Activated CD4-positive, CD25-positive, alpha-beta regulatory T cell (primary cell): Measurements from ENCODE around the gene SCAF11.
"Not testable (repeated sequence)": the region's sequence is repeated elsewhere in the genome, so short reads cannot be mapped to it uniquely, and the experiment has no call there.

Experiments used
- DNase-seq, 4 experiments: peaks; one replicate each; lab custom pipeline; 2025; lab: John Stamatoyannopoulos, UW

SCAF11 gene

GRCh38 chr12:45990468-45991283 lies at the start of gene SCAF11:
Gene SCAF11 (minus strand): TSS chr12:45990574. CDS start chr12:45964167, 26,407 bp downstream.
- peak; percentile 100 for DNase-seq

DNA sequence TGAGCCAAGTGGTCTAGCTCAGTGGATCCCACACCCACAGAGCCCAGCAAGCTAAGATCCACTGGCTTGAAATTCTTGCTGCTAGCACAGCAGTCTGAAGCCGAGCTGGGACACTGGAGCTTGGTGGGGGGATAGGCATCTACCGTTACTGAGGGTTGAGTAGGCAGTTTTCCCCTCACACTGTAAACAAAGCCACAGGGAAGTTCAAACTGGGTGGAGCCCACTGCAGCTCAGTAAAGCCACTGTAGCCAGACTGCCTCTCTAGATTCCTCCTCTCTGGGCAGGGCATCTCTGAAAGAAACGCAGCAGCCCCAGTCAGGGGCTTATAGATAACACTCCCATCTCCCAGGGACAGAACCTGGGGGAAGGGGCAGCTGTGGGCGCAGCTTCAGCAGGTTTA lies 46.7 kb upstream of the SCAF11 start:
- not testable (repeated sequence) for DNase-seq

DNA sequence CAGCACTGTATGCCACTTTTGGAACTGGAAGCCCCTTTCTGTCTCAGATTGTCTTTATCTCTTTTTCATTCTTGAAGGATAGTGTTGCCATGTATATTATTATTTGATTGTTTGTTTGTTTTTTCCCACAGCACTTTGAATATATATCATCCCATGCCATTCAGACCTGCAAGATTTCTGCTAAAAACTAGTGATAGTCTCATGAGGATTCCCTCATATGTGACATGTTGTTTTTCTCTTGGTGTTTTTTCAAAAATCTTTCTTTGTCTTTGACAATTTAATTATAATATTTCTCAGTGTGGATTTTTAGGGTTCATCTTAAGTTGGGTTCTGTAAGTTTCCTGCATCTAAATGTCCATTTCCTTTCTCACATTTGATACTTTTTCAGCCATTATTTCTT lies 36.8 kb upstream of the SCAF11 start:
- no peak for DNase-seq

DNA sequence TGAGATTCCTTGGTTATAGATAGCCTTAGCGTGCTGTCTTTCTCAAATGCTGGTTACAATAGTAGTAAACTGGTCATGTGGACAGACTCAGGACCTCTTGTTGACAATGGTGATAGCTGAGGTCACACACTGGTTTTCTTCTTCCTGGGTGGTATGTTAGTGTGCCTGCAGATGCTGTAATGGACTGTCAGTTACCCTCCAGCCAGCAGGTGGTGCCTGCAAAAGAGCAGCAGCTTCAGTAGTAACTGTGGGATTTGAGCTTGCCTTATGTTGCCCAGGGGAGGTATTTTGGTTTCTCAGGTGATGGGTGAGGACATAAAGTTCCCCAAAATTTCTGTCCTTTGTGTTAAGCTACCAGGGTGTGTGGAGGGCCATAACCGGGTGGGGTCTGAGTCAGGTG lies 33.7 kb upstream of the SCAF11 start:
- DNase-seq = no peak

DNA sequence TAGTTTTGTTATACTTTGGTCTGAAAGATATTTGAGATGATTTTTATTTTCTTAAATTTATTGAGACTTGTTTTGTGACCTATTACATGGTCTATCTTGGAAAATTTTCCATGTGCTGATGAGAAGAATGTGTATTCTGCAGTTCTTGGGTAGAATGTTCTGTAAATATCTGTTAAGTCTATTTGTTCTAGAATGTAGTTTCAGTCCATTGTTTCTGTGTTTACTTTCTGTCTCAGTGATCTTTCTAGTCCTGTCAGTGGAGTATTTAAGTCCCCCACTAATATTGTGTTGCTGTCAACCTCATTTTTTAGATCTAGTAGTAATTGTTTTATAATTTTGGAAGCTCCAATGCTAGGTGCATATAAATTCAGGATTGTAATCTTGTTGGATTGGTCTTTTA lies 30.4 kb upstream of the SCAF11 start:
- no peak for DNase-seq

- DNase-seq = not testable (repeated sequence)
Observed at GRCh38 chr12:46018712-46019111, 28.3 kb upstream of the SCAF11 start.

- not testable (repeated sequence) for DNase-seq
Observed at GRCh38 chr12:46017866-46018375, 27.5 kb upstream of the SCAF11 start.

DNA sequence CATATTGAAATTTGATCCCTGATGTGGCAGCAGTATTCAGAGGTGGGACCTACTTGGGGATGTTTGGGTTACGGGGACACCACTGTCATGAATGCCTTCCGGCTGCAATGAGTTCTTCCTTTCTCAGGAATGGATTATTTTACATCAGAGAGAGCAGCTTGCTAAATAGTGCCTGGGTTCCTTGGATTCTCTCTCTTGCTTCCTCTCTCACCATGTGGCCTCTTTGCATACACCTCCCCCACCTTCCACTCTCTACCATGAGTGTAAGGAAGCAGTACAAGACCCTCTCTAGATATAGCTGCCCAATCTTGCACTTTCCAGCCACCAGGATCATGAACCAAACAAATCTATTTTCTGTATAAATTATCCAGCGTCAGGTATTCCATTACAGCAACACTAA lies 15.4 kb upstream of the SCAF11 start:
- DNase-seq = no peak

- DNase-seq = no peak
Observed at GRCh38 chr12:46005151-46005797, 14.9 kb upstream of the SCAF11 start.

GRCh38 chr12:46004715-46005114 lies 14.3 kb upstream of the SCAF11 start:
- DNase-seq = no peak

DNA sequence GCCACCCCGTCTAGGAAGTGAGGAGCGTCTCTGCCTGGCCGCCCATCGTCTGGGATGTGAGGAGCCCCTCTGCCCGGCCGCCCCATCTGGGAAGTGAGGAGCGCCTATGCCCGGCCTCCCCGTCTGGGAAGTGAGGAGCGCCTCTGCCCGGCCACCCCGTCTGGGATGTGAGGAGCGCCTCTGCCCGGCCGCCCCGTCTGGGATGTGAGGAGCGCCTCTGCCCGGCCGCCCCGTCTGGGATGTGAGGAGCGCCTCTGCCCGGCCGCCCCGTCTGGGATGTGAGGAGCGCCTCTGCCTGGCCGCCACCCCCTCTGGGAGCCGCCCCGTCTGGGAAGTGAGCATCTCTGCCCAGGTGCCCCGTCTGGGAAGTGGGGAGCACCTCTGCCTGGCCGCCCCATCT lies 9.7 kb upstream of the SCAF11 start:
- not testable (repeated sequence) for DNase-seq

GRCh38 chr12:45994736-45995135 lies 4.4 kb upstream of the SCAF11 start:
- no peak for DNase-seq

- peak; percentile 22 to 28 (median 24) for DNase-seq
Observed at GRCh38 chr12:45991284-45992249, 1.2 kb upstream of the SCAF11 start.

GRCh38 chr12:45989721-45990467 lies 480 bp downstream of the SCAF11 start:
- peak in 3 of 4 experiments; percentile 22 to 45 (median 27) for DNase-seq

GRCh38 chr12:45989287-45989686 lies 1.1 kb downstream of the SCAF11 start:
- no peak for DNase-seq

- no peak for DNase-seq
Observed at GRCh38 chr12:45988264-45988663, 2.1 kb downstream of the SCAF11 start.

DNA sequence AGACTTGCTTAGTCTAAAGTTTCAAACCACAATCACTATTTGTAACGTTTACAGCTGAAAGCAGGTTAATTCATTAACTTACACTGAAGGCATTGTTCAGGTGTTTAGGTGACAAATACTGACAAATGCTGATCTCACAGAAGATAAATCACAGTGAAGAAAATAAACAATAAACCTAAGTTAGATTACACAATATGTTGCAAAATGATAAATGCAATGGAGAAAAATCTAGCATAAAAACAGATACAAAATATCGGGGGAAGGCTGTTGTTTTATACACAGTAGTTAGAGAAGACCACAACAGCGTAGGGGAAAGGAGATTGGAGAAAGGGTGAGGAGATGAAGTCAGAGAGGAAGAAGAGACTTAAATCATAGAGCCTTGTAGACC lies 3.0 kb downstream of the SCAF11 start:
- DNase-seq = no peak

- no peak for DNase-seq
Observed at GRCh38 chr12:45986641-45987339, 3.6 kb downstream of the SCAF11 start.

GRCh38 chr12:45981075-45981837 lies 9.1 kb downstream of the SCAF11 start:
- DNase-seq = no peak

- no peak for DNase-seq
Observed at GRCh38 chr12:45980540-45980939, 9.8 kb downstream of the SCAF11 start.
